GM18858 (cell line): ENCODE measurements around the gene RNF111.
"Not testable (repeated sequence)": the region's sequence is repeated elsewhere in the genome, so short reads cannot be mapped to it uniquely, and the experiment has no call there.

ENCODE experiments used
- ATAC-seq: cut with Tn5 transposase; IDR thresholded peaks from one replicate; pipeline ENCODE4 v1.9.1; 2021; ENCODE audit not compliant: unreplicated experiment

The RNF111 gene

GRCh38 chr15:59052915-59053407 is 65.5 kb downstream of the RNF111 start:
- ATAC-seq, result no peak

DNA sequence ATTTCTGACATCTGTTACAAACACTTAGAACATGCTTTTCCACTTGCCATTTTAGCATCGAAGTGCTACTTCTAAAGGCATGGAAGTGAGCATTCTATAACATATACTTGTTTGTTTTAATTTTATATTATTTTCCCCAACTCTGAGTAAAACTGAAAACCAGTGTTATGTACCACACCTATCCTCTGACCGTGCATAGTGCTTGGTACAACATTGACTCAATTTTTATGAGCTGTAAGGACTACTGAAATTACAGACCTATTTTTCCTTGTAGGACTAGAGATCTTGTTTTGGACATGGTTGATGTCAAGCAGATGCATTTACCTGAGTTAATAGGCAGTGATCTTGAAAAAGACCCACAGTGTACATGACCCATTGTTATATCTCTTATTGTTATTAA is 66.0 kb downstream of the RNF111 start:
- no peak for ATAC-seq

- no peak for ATAC-seq
Observed at GRCh38 chr15:59059076-59059597, 71.7 kb downstream of the RNF111 start.

DNA sequence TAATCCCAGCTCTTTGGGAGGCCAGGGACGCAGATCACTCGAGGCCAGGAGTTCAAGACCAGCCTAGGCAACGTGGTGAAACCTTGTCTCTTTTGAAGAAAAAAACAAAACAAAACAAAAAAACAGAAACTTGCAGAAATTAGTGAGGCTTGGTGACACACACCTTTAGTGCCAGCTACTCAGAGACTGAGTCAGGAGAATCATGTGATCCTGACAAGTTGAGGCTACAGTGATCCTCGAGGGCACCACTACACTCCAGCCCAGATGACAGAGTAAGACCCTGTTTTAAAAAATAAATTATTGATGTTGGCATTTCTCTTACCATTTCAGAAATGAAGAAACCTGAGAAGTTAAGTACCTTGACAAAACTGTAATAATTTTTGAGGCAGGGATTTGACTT is 72.9 kb downstream of the RNF111 start:
- no peak for ATAC-seq

- ATAC-seq, result no peak
Observed at GRCh38 chr15:59063042-59063441, 75.6 kb downstream of the RNF111 start.

DNA sequence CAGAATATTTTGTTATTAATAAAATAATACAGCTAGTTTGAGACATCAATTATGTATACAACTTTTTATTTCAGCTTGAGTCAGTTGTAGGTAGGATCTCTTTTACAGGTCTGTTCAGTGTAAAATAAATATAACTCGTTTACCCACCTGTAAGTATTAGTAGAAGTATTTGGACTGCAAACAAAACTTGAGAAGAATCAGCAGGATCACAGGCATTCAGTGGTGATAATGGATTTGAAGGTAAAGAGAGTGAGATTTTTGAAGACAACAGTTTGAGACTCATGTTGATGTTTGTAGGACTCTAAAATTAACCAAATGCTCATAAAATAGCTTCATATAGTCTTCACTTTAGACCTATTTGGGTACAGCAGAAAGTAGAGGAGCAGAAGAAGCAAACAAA is 82.0 kb downstream of the RNF111 start:
- no peak for ATAC-seq

DNA sequence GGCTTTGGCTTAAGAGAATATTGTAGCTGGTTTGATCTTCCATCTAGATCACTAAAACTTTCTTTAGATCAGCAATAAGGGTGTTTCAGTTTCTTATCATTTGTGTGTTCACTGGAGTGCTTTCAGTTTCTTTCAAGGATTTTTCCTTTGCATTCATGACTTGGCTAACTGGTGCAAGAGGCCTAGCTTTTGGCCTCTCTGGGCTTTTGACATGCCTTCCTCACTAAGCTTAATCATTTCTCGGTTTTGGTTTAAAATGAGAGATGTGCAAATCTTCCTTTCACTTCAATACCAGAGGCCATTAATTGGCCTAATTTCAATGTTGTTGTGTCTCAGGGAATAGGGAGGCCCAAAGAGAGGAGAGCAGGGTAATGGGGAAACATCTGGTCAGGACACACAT is 87.1 kb downstream of the RNF111 start:
- no peak for ATAC-seq

GRCh38 chr15:59087731-59088130 is 100.3 kb downstream of the RNF111 start:
- no peak for ATAC-seq

GRCh38 chr15:59094077-59094476 is 106.6 kb downstream of the RNF111 start:
- ATAC-seq, result no peak

- ATAC-seq, result no peak
Observed at GRCh38 chr15:59096429-59096828, 109.0 kb downstream of the RNF111 start.

GRCh38 chr15:59099162-59099685 is 111.8 kb downstream of the RNF111 start:
- no peak for ATAC-seq

- ATAC-seq, result no peak
Observed at GRCh38 chr15:59104602-59104911, 117.1 kb downstream of the RNF111 start.

GRCh38 chr15:59104912-59105732 is 117.7 kb downstream of the RNF111 start, which contains the start of gene CCNB2:
Gene CCNB2, plus strand, starts transcription at chr15:59105146. Its CDS starts 123 bp downstream, at chr15:59105269.
- peak; percentile 96 for ATAC-seq

DNA sequence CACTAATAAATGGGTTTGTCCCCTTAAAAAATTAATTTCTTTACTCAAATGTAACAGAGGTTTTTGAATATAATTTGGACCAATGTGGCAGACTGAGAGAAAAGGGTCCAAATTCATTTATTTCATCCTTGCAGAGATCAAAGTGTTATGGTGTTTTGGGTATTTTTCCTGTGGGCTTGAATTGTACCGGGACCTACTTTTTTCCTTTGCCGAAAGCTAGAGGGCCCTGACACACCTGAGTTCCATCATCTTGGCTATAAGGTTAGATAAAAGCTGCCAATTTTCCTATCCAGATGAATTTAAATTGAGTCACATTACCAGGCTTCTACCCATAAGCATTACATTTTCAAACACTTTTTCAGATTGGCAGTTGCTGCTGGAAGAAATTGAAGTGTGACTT is 118.4 kb downstream of the RNF111 start:
- ATAC-seq, result no peak

GRCh38 chr15:59111251-59111650 is 123.8 kb downstream of the RNF111 start:
- no peak for ATAC-seq

- ATAC-seq, result no peak
Observed at GRCh38 chr15:59115047-59115446, 127.6 kb downstream of the RNF111 start.

DNA sequence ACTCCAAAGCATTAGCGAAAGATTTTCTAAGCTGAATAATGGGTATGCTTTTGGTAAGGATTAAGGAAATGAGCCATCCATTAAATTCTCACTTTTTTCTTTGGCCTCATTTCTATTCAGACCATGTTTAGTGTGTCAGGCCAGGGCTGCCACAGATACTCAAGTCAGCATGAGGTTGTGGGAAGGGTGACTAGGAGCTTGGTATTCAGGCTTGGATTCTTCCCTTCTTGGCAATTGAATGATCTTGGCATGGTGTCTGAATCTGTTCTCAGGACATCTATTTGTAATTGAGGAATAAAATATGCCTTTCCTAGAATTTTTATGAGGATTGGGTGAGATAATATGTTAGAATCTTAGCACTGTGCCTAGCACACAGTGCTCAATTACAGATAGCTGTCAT is 128.7 kb downstream of the RNF111 start:
- no peak for ATAC-seq

- no peak for ATAC-seq
Observed at GRCh38 chr15:59116771-59117170, 129.3 kb downstream of the RNF111 start.

DNA sequence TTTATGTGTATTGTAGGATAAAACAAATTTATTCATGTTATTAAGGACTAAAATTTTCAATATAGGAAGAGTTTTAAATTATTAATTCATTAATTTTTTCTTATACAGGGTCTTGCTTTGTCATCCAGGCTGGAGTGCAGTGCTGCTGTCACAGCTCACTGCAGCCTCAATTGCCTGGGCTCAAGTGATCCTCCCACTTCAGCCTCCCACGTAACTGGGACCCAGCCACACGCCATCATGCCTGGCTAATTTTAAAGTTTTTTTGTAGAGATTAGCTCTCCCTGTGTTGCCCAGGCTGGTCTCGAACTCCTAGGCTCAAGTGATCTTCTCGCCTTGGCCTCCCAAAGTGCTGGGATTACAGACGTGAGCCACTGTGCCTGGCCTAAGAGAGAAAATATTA is 132.2 kb downstream of the RNF111 start:
- ATAC-seq, result no peak

DNA sequence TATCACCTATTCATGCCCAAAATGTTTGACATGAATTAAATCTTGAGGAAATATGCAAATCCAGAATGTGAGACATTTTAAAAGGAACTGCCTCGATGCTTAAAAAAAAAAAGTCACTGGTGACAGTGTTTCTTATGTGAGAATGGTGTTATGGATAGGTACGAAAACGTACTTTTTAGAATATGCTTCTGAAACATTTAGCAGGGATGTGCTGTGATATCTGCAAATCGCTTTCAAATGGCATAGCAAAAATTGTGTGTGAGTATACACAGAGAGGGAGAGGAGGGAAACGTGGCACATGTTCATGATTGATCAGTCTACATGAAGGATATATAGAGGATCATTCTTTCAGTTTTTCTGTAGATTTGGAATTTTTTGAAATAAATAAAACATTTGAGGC is 133.5 kb downstream of the RNF111 start:
- ATAC-seq, result no peak

DNA sequence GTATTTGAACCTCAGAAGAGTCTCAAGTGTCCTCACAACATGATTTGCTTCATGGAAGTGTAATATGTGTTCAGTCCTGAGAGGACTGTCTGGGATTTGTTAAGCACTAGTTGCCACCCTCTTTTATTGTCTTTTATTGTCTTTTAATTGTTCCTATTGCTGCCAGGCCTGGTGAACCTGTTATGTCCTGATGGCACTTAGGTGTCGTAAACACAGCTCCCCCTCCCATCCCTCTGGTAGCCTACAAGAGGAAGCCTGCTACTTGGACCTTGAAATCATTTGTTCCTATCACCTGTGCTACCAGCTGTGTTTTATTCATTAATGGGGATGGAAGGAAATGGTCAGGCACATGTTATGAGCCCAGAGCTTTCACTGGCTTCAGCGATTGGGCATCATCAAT is 136.8 kb downstream of the RNF111 start:
- ATAC-seq, result no peak

DNA sequence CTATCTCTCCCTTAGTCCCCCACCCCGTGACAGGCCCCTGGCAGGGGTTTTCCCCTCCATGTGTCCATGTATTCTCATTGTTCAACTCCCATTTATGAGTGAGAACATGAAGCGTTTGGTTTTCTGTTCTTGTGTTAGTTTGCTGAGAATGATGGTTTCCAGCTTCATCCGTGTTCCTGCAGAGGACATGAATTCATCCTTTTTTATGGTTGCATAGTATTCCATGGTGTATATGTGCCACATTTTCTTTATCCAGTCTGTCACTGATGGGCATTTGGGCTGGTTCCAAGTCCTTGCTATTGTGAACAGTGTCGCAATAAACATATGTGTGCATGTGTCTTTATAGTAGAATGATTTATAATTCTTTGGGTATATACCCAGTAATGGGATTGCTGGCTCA is 138.2 kb downstream of the RNF111 start:
- not testable (repeated sequence) for ATAC-seq
